Neuronal stem cell (in vitro differentiated cells): Measurements from ENCODE around the gene PLA2G4B.

Experiments used
- DNase-seq: peaks from one replicate; pipeline ENCODE4 v3.0.0-alpha.2; 2013; ENCODE audit warnings: low spot score
- H2AFZ ChIP-seq: one replicate; pipeline ENCODE4 v1.6.1; 2013; ENCODE audit warnings: mild to moderate bottlenecking, low read length, inconsistent platforms
- H2AK5ac ChIP-seq: 2 replicates; pipeline ENCODE4 v1.6.1; 2013; ENCODE audit warnings: low read depth, mild to moderate bottlenecking, inconsistent platforms, low read length, moderate library complexity, mixed read lengths
- H2BK120ac ChIP-seq: 2 replicates; pipeline ENCODE4 v1.6.1; 2013; ENCODE audit warnings: low read depth, mild to moderate bottlenecking, inconsistent platforms, low read length, moderate library complexity, mixed read lengths
- H2BK12ac ChIP-seq: one replicate; pipeline ENCODE4 v1.6.1; 2013; ENCODE audit warnings: low read length, inconsistent platforms
- H2BK15ac ChIP-seq: 2 replicates; pipeline ENCODE4 v1.6.1; 2013; ENCODE audit warnings: mild to moderate bottlenecking, low read length, inconsistent platforms, mixed read lengths
- H2BK5ac ChIP-seq: one replicate; pipeline ENCODE4 v1.6.1; 2013; ENCODE audit warnings: inconsistent platforms, mild to moderate bottlenecking, low read length, moderate library complexity
- H3K14ac ChIP-seq: one replicate; pipeline ENCODE4 v1.6.1; 2013; ENCODE audit warnings: low read length, inconsistent platforms
- H3K18ac ChIP-seq: 2 replicates; pipeline ENCODE4 v1.6.1; 2013; ENCODE audit warnings: low read length, inconsistent platforms
- H3K23ac ChIP-seq: 2 replicates; pipeline ENCODE4 v1.6.1; 2013; ENCODE audit warnings: low read depth, mild to moderate bottlenecking, mixed read lengths, low read length, inconsistent platforms; ENCODE audit not compliant: poor library complexity
- H3K27ac ChIP-seq: replicated peaks from 3 replicates; pipeline ENCODE4 v1.5.1; 2013; ENCODE audit warnings: low read length, inconsistent platforms
- H3K27me3 ChIP-seq, 3 experiments: 2 replicates each; pipeline ENCODE4 v1.6.1; 2013; ENCODE audit warnings: low read length in 3 of 3, mild to moderate bottlenecking in 2 of 3, inconsistent platforms in 1 of 3, low read depth in 1 of 3, mixed read lengths in 1 of 3, moderate library complexity in 1 of 3; ENCODE audit not compliant: control insufficient read depth in 3 of 3, insufficient read depth in 3 of 3
- H3K36me3 ChIP-seq, 2 donors: replicated peaks in 1 of 2; 2 replicates each; pipeline ENCODE4 v1.6.1; 2013; ENCODE audit warnings: low read length in 2 of 2; ENCODE audit not compliant: control insufficient read depth in 2 of 2, insufficient read depth in 2 of 2
- H3K4ac ChIP-seq: 2 replicates; pipeline ENCODE4 v1.6.1; 2013; ENCODE audit warnings: inconsistent platforms, mild to moderate bottlenecking, low read length, moderate library complexity
- H3K4me1 ChIP-seq, 2 donors: 1 replicate in 1 of 2; 2 replicates in 1 of 2; pipeline ENCODE4 v1.6.1; 2013; ENCODE audit warnings: low read length in 2 of 2, low read depth in 1 of 2; ENCODE audit not compliant: control insufficient read depth in 2 of 2, insufficient read depth in 1 of 2
- H3K4me2 ChIP-seq: one replicate; pipeline ENCODE4 v1.6.1; 2013; ENCODE audit warnings: mild to moderate bottlenecking, low read length, inconsistent platforms; ENCODE audit not compliant: insufficient read depth, poor library complexity, severe bottlenecking
- H3K4me3 ChIP-seq, 2 donors: 2 replicates each; pipeline ENCODE4 v1.5.1; 2013; ENCODE audit warnings: low read length in 2 of 2, mild to moderate bottlenecking in 2 of 2, inconsistent platforms in 1 of 2, moderate library complexity in 1 of 2
- H3K79me1 ChIP-seq: one replicate; pipeline ENCODE4 v1.6.1; 2013; ENCODE audit warnings: low read depth, mild to moderate bottlenecking, inconsistent platforms, low read length, moderate library complexity
- H3K9ac ChIP-seq: one replicate; pipeline ENCODE4 v1.6.1; 2013; ENCODE audit warnings: mild to moderate bottlenecking, low read depth, low read length, inconsistent platforms; ENCODE audit not compliant: poor library complexity
- H3K9me3 ChIP-seq, 2 donors: replicated peaks in 1 of 2; 2 replicates each; pipeline versions ENCODE3 to v1.6.1; 2013; ENCODE audit warnings: low read length in 2 of 2, mild to moderate bottlenecking in 2 of 2, inconsistent platforms in 1 of 2, low read depth in 1 of 2, mixed read lengths in 1 of 2, moderate library complexity in 1 of 2; ENCODE audit not compliant: control insufficient read depth in 2 of 2, insufficient read depth in 1 of 2
- H4K8ac ChIP-seq: one replicate; pipeline ENCODE4 v1.6.1; 2013; ENCODE audit warnings: low read depth, mild to moderate bottlenecking, inconsistent platforms, low read length, moderate library complexity
- H4K91ac ChIP-seq: one replicate; pipeline ENCODE4 v1.6.1; 2013; ENCODE audit warnings: low read length, low read depth, mild to moderate bottlenecking, inconsistent platforms; ENCODE audit not compliant: poor library complexity
- WGBS, 2 donors: extraction: QIAGEN DNeasy Blood & Tissue Kit; methylation state at CpG; one replicate each; pipeline ENCODE4 v1.1.7; 2013; ENCODE audit warnings: missing lambda C conversion rate in 2 of 2, mixed read lengths in 1 of 2; ENCODE audit not compliant: insufficient read length in 2 of 2, insufficient replicate concordance in 1 of 2; ENCODE audit errors: extremely low coverage in 2 of 2; 5-methylcytosine and 5-hydroxymethylcytosine counted together

Gene PLA2G4B

DNA sequence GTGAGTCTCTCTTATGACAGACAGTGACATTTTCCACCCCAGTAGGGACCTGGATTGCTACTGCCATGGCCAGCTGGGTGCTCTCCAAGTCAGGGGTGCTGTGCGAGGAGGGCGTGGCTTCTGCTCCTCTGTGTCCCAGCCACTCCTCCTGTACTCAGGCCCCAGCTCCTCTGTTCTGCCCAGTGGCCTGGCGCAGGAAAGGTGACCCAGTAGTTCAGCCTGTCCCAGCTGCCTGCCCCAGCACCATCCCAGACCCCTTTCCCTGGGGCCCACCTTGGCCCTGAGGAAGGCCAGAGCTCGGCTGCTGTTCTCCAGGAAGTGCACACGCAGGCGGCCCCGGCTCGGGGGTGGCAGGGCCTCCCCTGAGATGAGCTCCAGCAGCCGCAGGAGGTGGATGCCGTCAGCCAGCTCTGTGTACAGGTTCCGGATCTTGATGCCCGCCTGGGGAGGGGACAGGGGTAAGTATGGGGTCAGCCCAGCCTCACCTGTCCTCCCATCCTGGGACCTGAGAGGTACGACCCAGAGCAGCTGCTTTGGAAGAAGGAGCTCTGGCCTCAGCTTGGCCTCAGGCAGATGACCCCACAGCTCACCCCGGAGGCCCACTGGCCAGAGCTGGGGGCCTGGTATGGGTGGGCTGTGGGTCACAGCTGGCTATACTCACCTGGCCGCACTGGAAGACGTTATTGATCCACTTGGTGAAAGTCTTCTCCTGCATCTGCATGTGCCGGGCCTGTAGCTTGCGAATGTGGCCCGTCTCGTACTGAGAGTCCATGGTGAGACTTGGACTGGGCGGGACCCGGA lies 54.2 kb downstream of the PLA2G4B start:
- Histone ChIP-seq H3K4ac (no peak overlapping the region), H2AK5ac (peak overlapping the region; percentile 74), H3K79me1 (no peaks in the 10 kb centered on the region), H3K18ac (peak overlapping the region; percentile 77), H2AFZ (no peak overlapping the region), H3K27ac (no peak overlapping the region), H3K36me3 (no peaks in the 10 kb centered on the region), H3K4me2 (no peak overlapping the region), H3K9me3 (no peaks in the 10 kb centered on the region), H3K4me3 (no peak overlapping the region), H2BK15ac (peak overlapping the region; percentile 34), H3K4me1 (peaks cover 0 to 9% of the 10 kb centered on the region in 2 donors), H2BK5ac (no peak overlapping the region), H2BK12ac (no peak overlapping the region), H4K91ac (no peak overlapping the region), H2BK120ac (no peak overlapping the region), H4K8ac (no peak overlapping the region), H3K9ac (peak overlapping the region; percentile 27), H3K14ac (peak overlapping the region; percentile 58), H3K27me3 (no peaks in the 10 kb centered on the region), H3K23ac (peak overlapping the region; percentile 81)
- DNase-seq, result no peak
- no CpG with 5 or more reads among the region's 22 CpGs for WGBS, 2 donors

GRCh38 chr15:41893422-41894250 lies 55.0 kb downstream of the PLA2G4B start, which contains the start of gene SPTBN5:
SPTBN5 (minus strand) TSS chr15:41894053; CDS start chr15:41893497, 556 bp downstream.
- Histone ChIP-seq H3K18ac (peak within 1 kb of the TSS; percentile 77), H3K27ac (no peak within 1 kb of the TSS), H3K4me2 (no peak within 1 kb of the TSS), H3K23ac (peak within 1 kb of the TSS; percentile 81), H2BK12ac (peak within 1 kb of the TSS; percentile 44), H4K8ac (no peak within 1 kb of the TSS), H2AFZ (no peak within 1 kb of the TSS), H3K79me1 (no peaks in the 10 kb centered on the region), H3K9me3 (no peaks in the 10 kb centered on the region), H3K14ac (peak within 1 kb of the TSS; percentile 58), H3K36me3 (no peaks in the 10 kb centered on the region), H2BK5ac (peak within 1 kb of the TSS; percentile 43), H3K4me3 (no peak within 1 kb of the TSS), H3K4me1 (peaks cover 0 to 9% of the 10 kb centered on the region in 2 donors), H3K27me3 (no peaks in the 10 kb centered on the region), H2BK120ac (peak within 1 kb of the TSS; percentile 7), H2AK5ac (peak within 1 kb of the TSS; percentile 80), H3K9ac (peak within 1 kb of the TSS; percentile 47), H3K4ac (no peak within 1 kb of the TSS), H4K91ac (no peak within 1 kb of the TSS), H2BK15ac (peak within 1 kb of the TSS; percentile 49)
- DNase-seq, result no peak
- WGBS, 2 donors, result no CpG with 5 or more reads among the region's 15 CpGs

- Histone ChIP-seq H2AK5ac (peak overlapping the region; percentile 80), H3K9me3 (no peaks in the 10 kb centered on the region), H3K4me3 (no peak overlapping the region), H3K14ac (peak overlapping the region; percentile 58), H4K8ac (no peak overlapping the region), H3K27ac (no peak overlapping the region), H3K4ac (no peak overlapping the region), H3K36me3 (peaks cover 0 to 3% of the 10 kb centered on the region in 2 donors), H3K23ac (peak overlapping the region; percentile 8), H2BK120ac (no peak overlapping the region), H2BK5ac (peak overlapping the region; percentile 43), H2BK15ac (peak overlapping the region; percentile 49), H2BK12ac (peak overlapping the region; percentile 44), H3K9ac (peak overlapping the region; percentile 10), H2AFZ (no peak overlapping the region), H3K4me2 (no peak overlapping the region), H3K4me1 (peaks cover 0 to 9% of the 10 kb centered on the region in 2 donors), H3K27me3 (no peaks in the 10 kb centered on the region), H3K79me1 (no peaks in the 10 kb centered on the region), H4K91ac (no peak overlapping the region), H3K18ac (peak overlapping the region; percentile 68)
- no peak for DNase-seq
- no CpG with 5 or more reads among the region's 17 CpGs for WGBS, 2 donors
Observed at GRCh38 chr15:41894251-41894790, 55.7 kb downstream of the PLA2G4B start.
